Measurements from ENCODE around the gene DUSP5. TPM values are rescaled to one million over a fixed set of nuclear protein-coding genes. Genes with fewer than 3 reads are reported as not detected.
A peak's percentile ranks its signal among the peaks of the same experiment; 100 is the strongest.

Gene DUSP5
- polyA plus RNA-seq, 2 of the 4 experiments (the other 2 are of a cell fraction), result 48.8 to 171 TPM

- ChIA-PET CTCF (interaction anchor here (0.8 to 1.4 kb wide), 7 partner anchors 8 to 250 kb away, joined by 3 to 10 read pairs (median 3); no protein-coding TSS in a partner anchor), POLR2A (no interaction called here)
- no peak for FAIRE-seq
- H3K9me3 ChIP-seq, result peaks cover 2% of the 10 kb centered on the region; the same call in 1 of the 3 replicates
- H3K4me2 ChIP-seq, result peak overlapping the region; percentile 31
- peak; percentile 73 to 74 for DNase-seq (ENCODE audit: low read depth in 1 of 2, low spot score in 1 of 2)
- H3K4me3 ChIP-seq, result no peak overlapping the region
- 0 out of 6 replicates have a peak overlapping the region, but pooled peaks of 1 of the 2 experiments have one; percentile 7 for H3K27ac ChIP-seq
- 36% methylated on average over 9 of the region's 9 CpGs for whole genome bisulfite sequencing (ENCODE audit: missing lambda C conversion rate)
- H3K4me1 ChIP-seq, result no peaks in the 10 kb centered on the region
- TF ChIP-seq CTCF (IDR thresholded peaks at IDR 0.05) (peak; percentile 62), RAD21 (conservative IDR thresholded peaks at IDR 0.05 in 1 of 2, IDR thresholded peaks at IDR 0.05 in 1 of 2) (peak; percentile 36 to 51; a peak in 4 of 5 replicates), POLR2AphosphoS2 (conservative IDR thresholded peaks at IDR 0.05; ENCODE audit: low read length) (no peak)
- peak; percentile 90 to 95 for ATAC-seq
Observed at GRCh38 chr10:110556969-110557601, 59.4 kb downstream of the DUSP5 start.

- Histone ChIP-seq H3K27ac (no peak overlapping the region), H3K4me2 (no peak overlapping the region), H3K4me1 (no peaks in the 10 kb centered on the region), H3K4me3 (no peak overlapping the region), H3K9me3 (peaks cover 2% of the 10 kb centered on the region; the same call in 1 of the 3 replicates)
- DNase-seq (ENCODE audit: low read depth in 1 of 2, low spot score in 1 of 2) (no peak), ATAC-seq (no peak), FAIRE-seq (no peak)
- 68% methylated on average over 3 of the region's 3 CpGs for WGBS (ENCODE audit: missing lambda C conversion rate)
- ChIA-PET POLR2A (no interaction called here), CTCF (interaction anchor here (0.7 to 1.4 kb wide), 9 partner anchors 8 to 251 kb away, joined by 3 to 10 read pairs (median 3); no protein-coding TSS in a partner anchor)
- TF ChIP-seq MAX (IDR thresholded peaks at IDR 0.05) (no peak), BCL3 (IDR thresholded peaks at IDR 0.05) (no peak)
Observed at GRCh38 chr10:110558041-110558440, 60.3 kb downstream of the DUSP5 start.

GRCh38 chr10:110560012-110560411 is 62.3 kb downstream of the DUSP5 start:
- CTCF ChIA-PET, result interaction anchor here (0.7 to 4.8 kb wide), 9 partner anchors 11 to 354 kb away, joined by 3 to 25 read pairs (median 3); no protein-coding TSS in a partner anchor
- TF ChIP-seq HOXA7 (CRISPR knock-in tag; IDR thresholded peaks at IDR 0.05) (no peak), HOXB5 (CRISPR knock-in tag; IDR thresholded peaks at IDR 0.05) (no peak), ZC3H11A (IDR thresholded peaks at IDR 0.05) (no peak), GATA3 (IDR thresholded peaks at IDR 0.05; ENCODE audit: borderline replicate concordance) (no peak), MAX (IDR thresholded peaks at IDR 0.05) (no peak), CBX8 (IDR thresholded peaks at IDR 0.05) (no peak)
- WGBS (ENCODE audit: missing lambda C conversion rate), result 95% methylated on average over 8 of the region's 8 CpGs
- H3K4me2 ChIP-seq, result no peak overlapping the region
- no peak overlapping the region for H3K4me3 ChIP-seq
- no peak for ATAC-seq
- POLR2A ChIA-PET, result no interaction called here
- no peaks in the 10 kb centered on the region for H3K4me1 ChIP-seq
- no peak overlapping the region for H3K27ac ChIP-seq
- no peak for DNase-seq (ENCODE audit: low read depth in 1 of 2, low spot score in 1 of 2)
- peaks cover 2% of the 10 kb centered on the region; the same call in 1 of the 3 replicates for H3K9me3 ChIP-seq
- FAIRE-seq, result no peak

Other genes with a start within 250 kb of the DUSP5 start
- 35.4 and 40.2 TPM in 2 replicates for gene SMNDC1, start 193.0 kb upstream of the DUSP5 start, polyA plus RNA-seq (2011; rRNA removed)
- gene SMNDC1, start 193.0 kb upstream of the DUSP5 start, polyA plus RNA-seq (2017; fragmentation: RNase III; extraction: RNeasy Plus Mini Kit Qiagen cat#74134 plus additional on column Dnase treatment), result 27.5 to 30.1 TPM (median 28.1 TPM) in 3 replicates
- 39.2 and 59.5 TPM in 2 replicates for gene SMC3, start 69.8 kb downstream of the DUSP5 start, polyA plus RNA-seq (2011; rRNA removed)
- 60.0 to 60.7 TPM (median 60.5 TPM) in 3 replicates for gene SMC3, start 69.8 kb downstream of the DUSP5 start, polyA plus RNA-seq (2017; fragmentation: RNase III; extraction: RNeasy Plus Mini Kit Qiagen cat#74134 plus additional on column Dnase treatment)
- 1.5 and 2.0 TPM in 2 replicates for gene RBM20, start 146.4 kb downstream of the DUSP5 start, polyA plus RNA-seq (2011; rRNA removed)
- 1.7 to 2.0 TPM (median 1.8 TPM) in 3 replicates for gene RBM20, start 146.4 kb downstream of the DUSP5 start, polyA plus RNA-seq (2017; fragmentation: RNase III; extraction: RNeasy Plus Mini Kit Qiagen cat#74134 plus additional on column Dnase treatment)

Measured in A549 (cell line).